RWPE1 (cell line): ENCODE results near the gene FKRP.

ENCODE experiments used
- CTCF ChIA-PET: fragments of 350-600 bp; sonication (Branson Sonifier 250); formaldehyde crosslinking; extraction: SDS; loops from one replicate; lab custom pipeline; 2021; lab: Yijun Ruan, JAX
- POLR2A ChIA-PET: fragments of 400-600 bp; formaldehyde crosslinking; extraction: SDS; loops from one replicate; lab custom pipeline; 2020; ENCODE audit warnings: antibody characterized with exemption; ENCODE audit not compliant: low non-redundant PET; lab: Yijun Ruan, JAX
- DNase-seq: peaks from one replicate; pipeline ENCODE4 v3.0.0; 2012; ENCODE audit warnings: low spot score
- H3K27ac ChIP-seq: fragments of 450-650 bp; 2 replicates; pipeline ENCODE4 v1.5.1; 2017
- CTCF ChIP-seq: fragments of 450-650 bp; conservative IDR thresholded peaks from 2 replicates; pipeline ENCODE4 v1.5.1; 2017; ENCODE audit warnings: low read depth, mild to moderate bottlenecking

The FKRP gene

GRCh38 chr19:46722421-46723022 is 23.3 kb upstream of the FKRP start:
- H3K27ac ChIP-seq = peak overlapping the region; percentile 93
- no peak for DNase-seq
- CTCF ChIA-PET = interaction anchor here (0.6 kb wide), 1 partner anchor 9 kb away, joined by 4 read pairs; no protein-coding TSS in a partner anchor
- POLR2A ChIA-PET = no interaction called here
- TF ChIP-seq CTCF = no peak

GRCh38 chr19:46723023-46723461 is 22.8 kb upstream of the FKRP start:
- ChIA-PET POLR2A (no interaction called here), CTCF (interaction anchor here (0.6 kb wide), 1 partner anchor 9 kb away, joined by 4 read pairs; no protein-coding TSS in a partner anchor)
- H3K27ac ChIP-seq = peak overlapping the region; percentile 93
- DNase-seq = no peak
- TF ChIP-seq CTCF = no peak

- CTCF ChIA-PET = no interaction called here
- POLR2A ChIA-PET = no interaction called here
Measured at GRCh38 chr19:46723471-46723870, 22.4 kb upstream of the FKRP start.

GRCh38 chr19:46724468-46724867 is 21.4 kb upstream of the FKRP start:
- no peak for TF ChIP-seq CTCF
- ChIA-PET CTCF (no interaction called here), POLR2A (interaction anchor here (0.6 kb wide), 1 partner anchor 107 kb away, joined by 3 read pairs; no protein-coding TSS in a partner anchor)
- no peak for DNase-seq
- peak overlapping the region; percentile 45 for H3K27ac ChIP-seq

More at GRCh38 chr19:46723471-46723870, 22.4 kb upstream of the FKRP start:
- no peak for TF ChIP-seq CTCF
- peak overlapping the region; percentile 93 for H3K27ac ChIP-seq
- no peak for DNase-seq

- ChIA-PET CTCF (interaction anchor here (1.0 kb wide), 1 partner anchor 111 kb away, joined by 6 read pairs; no protein-coding TSS in a partner anchor), POLR2A (no interaction called here)
- no peak for TF ChIP-seq CTCF
- H3K27ac ChIP-seq = peak overlapping the region; percentile 45
- DNase-seq = no peak
Measured at GRCh38 chr19:46725036-46725820, 20.6 kb upstream of the FKRP start.

GRCh38 chr19:46725859-46726393 is 19.9 kb upstream of the FKRP start:
- TF ChIP-seq CTCF = no peak
- peak overlapping the region; percentile 45 for H3K27ac ChIP-seq
- DNase-seq = no peak
- ChIA-PET POLR2A (no interaction called here), CTCF (interaction anchor here (1.0 kb wide), 1 partner anchor 112 kb away, joined by 6 read pairs; no protein-coding TSS in a partner anchor)
